Measurements from ENCODE around the gene KLHL10. TPM values are rescaled to one million over a fixed set of nuclear protein-coding genes. Genes with fewer than 3 reads are reported as not detected.

The KLHL10 gene
- total and polyA plus RNA-seq, 2 of the 13 experiments (the other 11 are each of a cell fraction or from before 2014, with no cell fraction given): 0.04 to 0.08 TPM

DNA sequence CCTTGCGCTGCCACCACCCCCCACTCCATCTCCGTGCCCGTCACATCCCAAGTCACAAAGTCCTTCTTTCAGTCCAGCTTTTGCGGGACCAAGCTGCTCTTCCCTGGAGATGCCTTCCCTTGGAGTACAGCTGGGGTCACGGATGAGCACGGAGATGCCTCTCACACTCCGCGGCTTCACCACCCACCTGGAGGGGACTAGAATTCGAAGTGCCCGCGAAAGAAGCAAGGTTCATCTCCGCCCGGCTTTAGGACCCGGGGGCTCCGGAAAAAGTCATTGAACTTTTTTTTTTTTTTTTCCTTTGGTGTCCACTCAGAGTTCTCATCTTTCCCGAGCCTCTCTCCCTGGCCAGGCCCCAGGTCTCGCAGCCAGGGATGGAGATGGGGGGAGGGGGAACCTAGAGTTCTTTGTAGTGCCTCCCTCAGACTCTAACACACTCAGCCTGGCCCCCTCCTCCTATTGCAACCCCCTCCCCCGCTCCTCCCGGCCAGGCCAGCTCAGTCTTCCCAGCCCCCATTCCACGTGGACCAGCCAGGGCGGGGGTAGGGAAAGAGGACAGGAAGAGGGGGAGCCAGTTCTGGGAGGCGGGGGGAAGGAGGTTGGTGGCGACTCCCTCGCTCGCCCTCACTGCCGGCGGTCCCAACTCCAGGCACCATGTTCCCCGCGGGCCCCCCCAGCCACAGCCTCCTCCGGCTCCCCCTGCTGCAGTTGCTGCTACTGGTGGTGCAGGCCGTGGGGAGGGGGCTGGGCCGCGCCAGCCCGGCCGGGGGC, 25.1 kb upstream of the KLHL10 start, which contains the start of gene FKBP10 (continued):
- TF ChIP-seq, protein P1, sequence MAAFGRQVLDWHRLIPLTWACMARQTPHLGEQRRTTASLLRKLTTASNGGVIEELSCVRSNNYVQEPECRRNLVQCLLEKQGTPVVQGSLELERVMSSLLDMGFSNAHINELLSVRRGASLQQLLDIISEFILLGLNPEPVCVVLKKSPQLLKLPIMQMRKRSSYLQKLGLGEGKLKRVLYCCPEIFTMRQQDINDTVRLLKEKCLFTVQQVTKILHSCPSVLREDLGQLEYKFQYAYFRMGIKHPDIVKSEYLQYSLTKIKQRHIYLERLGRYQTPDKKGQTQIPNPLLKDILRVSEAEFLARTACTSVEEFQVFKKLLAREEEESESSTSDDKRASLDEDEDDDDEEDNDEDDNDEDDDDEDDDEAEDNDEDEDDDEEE (CRISPR knock-in tag; IDR thresholded peaks at IDR 0.05): no peak; the same call in 1 of the 2 replicates
- no peak for TF ChIP-seq IRF2 (CRISPR knock-in tag; IDR thresholded peaks at IDR 0.05)
- TF ChIP-seq HNF1B (CRISPR knock-in tag; IDR thresholded peaks at IDR 0.05): peak; percentile 30; the same call in 1 of the 2 replicates
- TF ChIP-seq REXO4 (CRISPR knock-in tag; IDR thresholded peaks at IDR 0.05; ENCODE audit: borderline replicate concordance): no peak
- no peak for TF ChIP-seq MTF1 (CRISPR knock-in tag; IDR thresholded peaks at IDR 0.05)
- TF ChIP-seq HNRNPLL (IDR thresholded peaks at IDR 0.05; ENCODE audit: low read depth, low read length, poor library complexity, severe bottlenecking): no peak
- TF ChIP-seq ZNF792 (CRISPR knock-in tag; IDR thresholded peaks at IDR 0.05): no peak
- no peak for TF ChIP-seq ZNF496 (CRISPR knock-in tag; IDR thresholded peaks at IDR 0.05; ENCODE audit: insufficient replicate concordance)
- TF ChIP-seq, protein P2, sequence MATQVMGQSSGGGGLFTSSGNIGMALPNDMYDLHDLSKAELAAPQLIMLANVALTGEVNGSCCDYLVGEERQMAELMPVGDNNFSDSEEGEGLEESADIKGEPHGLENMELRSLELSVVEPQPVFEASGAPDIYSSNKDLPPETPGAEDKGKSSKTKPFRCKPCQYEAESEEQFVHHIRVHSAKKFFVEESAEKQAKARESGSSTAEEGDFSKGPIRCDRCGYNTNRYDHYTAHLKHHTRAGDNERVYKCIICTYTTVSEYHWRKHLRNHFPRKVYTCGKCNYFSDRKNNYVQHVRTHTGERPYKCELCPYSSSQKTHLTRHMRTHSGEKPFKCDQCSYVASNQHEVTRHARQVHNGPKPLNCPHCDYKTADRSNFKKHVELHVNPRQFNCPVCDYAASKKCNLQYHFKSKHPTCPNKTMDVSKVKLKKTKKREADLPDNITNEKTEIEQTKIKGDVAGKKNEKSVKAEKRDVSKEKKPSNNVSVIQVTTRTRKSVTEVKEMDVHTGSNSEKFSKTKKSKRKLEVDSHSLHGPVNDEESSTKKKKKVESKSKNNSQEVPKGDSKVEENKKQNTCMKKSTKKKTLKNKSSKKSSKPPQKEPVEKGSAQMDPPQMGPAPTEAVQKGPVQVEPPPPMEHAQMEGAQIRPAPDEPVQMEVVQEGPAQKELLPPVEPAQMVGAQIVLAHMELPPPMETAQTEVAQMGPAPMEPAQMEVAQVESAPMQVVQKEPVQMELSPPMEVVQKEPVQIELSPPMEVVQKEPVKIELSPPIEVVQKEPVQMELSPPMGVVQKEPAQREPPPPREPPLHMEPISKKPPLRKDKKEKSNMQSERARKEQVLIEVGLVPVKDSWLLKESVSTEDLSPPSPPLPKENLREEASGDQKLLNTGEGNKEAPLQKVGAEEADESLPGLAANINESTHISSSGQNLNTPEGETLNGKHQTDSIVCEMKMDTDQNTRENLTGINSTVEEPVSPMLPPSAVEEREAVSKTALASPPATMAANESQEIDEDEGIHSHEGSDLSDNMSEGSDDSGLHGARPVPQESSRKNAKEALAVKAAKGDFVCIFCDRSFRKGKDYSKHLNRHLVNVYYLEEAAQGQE (IDR thresholded peaks at IDR 0.05; ENCODE audit: borderline replicate concordance in 1 of 2, low read depth in 1 of 2, low read length in 2 of 2): peak in 1 of 2 experiments; percentile 45; a peak in 2 of 4 replicates
- TF ChIP-seq ZBTB7B (CRISPR knock-in tag; IDR thresholded peaks at IDR 0.05): no peak
- TF ChIP-seq, protein P3, sequence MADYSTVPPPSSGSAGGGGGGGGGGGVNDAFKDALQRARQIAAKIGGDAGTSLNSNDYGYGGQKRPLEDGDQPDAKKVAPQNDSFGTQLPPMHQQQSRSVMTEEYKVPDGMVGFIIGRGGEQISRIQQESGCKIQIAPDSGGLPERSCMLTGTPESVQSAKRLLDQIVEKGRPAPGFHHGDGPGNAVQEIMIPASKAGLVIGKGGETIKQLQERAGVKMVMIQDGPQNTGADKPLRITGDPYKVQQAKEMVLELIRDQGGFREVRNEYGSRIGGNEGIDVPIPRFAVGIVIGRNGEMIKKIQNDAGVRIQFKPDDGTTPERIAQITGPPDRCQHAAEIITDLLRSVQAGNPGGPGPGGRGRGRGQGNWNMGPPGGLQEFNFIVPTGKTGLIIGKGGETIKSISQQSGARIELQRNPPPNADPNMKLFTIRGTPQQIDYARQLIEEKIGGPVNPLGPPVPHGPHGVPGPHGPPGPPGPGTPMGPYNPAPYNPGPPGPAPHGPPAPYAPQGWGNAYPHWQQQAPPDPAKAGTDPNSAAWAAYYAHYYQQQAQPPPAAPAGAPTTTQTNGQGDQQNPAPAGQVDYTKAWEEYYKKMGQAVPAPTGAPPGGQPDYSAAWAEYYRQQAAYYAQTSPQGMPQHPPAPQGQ (CRISPR knock-in tag; IDR thresholded peaks at IDR 0.05; ENCODE audit: borderline replicate concordance): no peak
- TF ChIP-seq, protein P4, sequence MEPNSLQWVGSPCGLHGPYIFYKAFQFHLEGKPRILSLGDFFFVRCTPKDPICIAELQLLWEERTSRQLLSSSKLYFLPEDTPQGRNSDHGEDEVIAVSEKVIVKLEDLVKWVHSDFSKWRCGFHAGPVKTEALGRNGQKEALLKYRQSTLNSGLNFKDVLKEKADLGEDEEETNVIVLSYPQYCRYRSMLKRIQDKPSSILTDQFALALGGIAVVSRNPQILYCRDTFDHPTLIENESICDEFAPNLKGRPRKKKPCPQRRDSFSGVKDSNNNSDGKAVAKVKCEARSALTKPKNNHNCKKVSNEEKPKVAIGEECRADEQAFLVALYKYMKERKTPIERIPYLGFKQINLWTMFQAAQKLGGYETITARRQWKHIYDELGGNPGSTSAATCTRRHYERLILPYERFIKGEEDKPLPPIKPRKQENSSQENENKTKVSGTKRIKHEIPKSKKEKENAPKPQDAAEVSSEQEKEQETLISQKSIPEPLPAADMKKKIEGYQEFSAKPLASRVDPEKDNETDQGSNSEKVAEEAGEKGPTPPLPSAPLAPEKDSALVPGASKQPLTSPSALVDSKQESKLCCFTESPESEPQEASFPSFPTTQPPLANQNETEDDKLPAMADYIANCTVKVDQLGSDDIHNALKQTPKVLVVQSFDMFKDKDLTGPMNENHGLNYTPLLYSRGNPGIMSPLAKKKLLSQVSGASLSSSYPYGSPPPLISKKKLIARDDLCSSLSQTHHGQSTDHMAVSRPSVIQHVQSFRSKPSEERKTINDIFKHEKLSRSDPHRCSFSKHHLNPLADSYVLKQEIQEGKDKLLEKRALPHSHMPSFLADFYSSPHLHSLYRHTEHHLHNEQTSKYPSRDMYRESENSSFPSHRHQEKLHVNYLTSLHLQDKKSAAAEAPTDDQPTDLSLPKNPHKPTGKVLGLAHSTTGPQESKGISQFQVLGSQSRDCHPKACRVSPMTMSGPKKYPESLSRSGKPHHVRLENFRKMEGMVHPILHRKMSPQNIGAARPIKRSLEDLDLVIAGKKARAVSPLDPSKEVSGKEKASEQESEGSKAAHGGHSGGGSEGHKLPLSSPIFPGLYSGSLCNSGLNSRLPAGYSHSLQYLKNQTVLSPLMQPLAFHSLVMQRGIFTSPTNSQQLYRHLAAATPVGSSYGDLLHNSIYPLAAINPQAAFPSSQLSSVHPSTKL (CRISPR knock-in tag; IDR thresholded peaks at IDR 0.05): peak; percentile 40; the same call in 1 of the 2 replicates
- no peak for TF ChIP-seq ATF7-NPFF (CRISPR knock-in tag; IDR thresholded peaks at IDR 0.05; ENCODE audit: low read depth)
- TF ChIP-seq, protein P5, sequence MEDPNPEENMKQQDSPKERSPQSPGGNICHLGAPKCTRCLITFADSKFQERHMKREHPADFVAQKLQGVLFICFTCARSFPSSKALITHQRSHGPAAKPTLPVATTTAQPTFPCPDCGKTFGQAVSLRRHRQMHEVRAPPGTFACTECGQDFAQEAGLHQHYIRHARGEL (CRISPR knock-in tag; IDR thresholded peaks at IDR 0.05): no peak
